GM19239 (cell line): Measurements from ENCODE around the gene AMOTL1.
A peak's percentile ranks its signal among the peaks of the same experiment; 100 is the strongest.

ENCODE experiments used
- DNase-seq: peaks from one replicate; pipeline ENCODE4 v3.0.0; 2011; ENCODE audit warnings: low spot score; ENCODE audit not compliant: insufficient read length
- FAIRE-seq: peaks from 2 replicates; lab custom pipeline; 2011; peaks lifted over from hg19 to GRCh38; lab: Jason Lieb, UNC

Gene AMOTL1

GRCh38 chr11:94871491-94872185, 103.5 kb downstream of the AMOTL1 start:
- no peak for FAIRE-seq
- DNase-seq, result no peak

- FAIRE-seq, result no peak
- DNase-seq, result no peak
These were observed 105.9 kb downstream of the AMOTL1 start for GRCh38 chr11:94873916-94874540.

GRCh38 chr11:94876222-94876621, 108.1 kb downstream of the AMOTL1 start:
- no peak for DNase-seq
- no peak for FAIRE-seq

- FAIRE-seq, result no peak
- peak; percentile 26 for DNase-seq
These were observed 108.7 kb downstream of the AMOTL1 start for GRCh38 chr11:94876645-94877442.

- DNase-seq (no peak), FAIRE-seq (no peak)
These were observed 109.5 kb downstream of the AMOTL1 start for GRCh38 chr11:94877443-94878200.

- no peak for FAIRE-seq
- no peak for DNase-seq
These were observed 110.8 kb downstream of the AMOTL1 start for GRCh38 chr11:94879006-94879405.

- FAIRE-seq, result no peak
- no peak for DNase-seq
These were observed 112.1 kb downstream of the AMOTL1 start for GRCh38 chr11:94880216-94880615.

- no peak for DNase-seq
- FAIRE-seq, result no peak
These were observed 114.8 kb downstream of the AMOTL1 start for GRCh38 chr11:94882931-94883330.

GRCh38 chr11:94883878-94884277, 115.7 kb downstream of the AMOTL1 start:
- DNase-seq (no peak), FAIRE-seq (no peak)

- DNase-seq, result no peak
- FAIRE-seq, result no peak
These were observed 116.2 kb downstream of the AMOTL1 start for GRCh38 chr11:94884376-94884775.

GRCh38 chr11:94885133-94885532, 117.0 kb downstream of the AMOTL1 start:
- FAIRE-seq (peak; percentile 79), DNase-seq (no peak)

- DNase-seq, result no peak
- no peak for FAIRE-seq
These were observed 117.4 kb downstream of the AMOTL1 start for GRCh38 chr11:94885581-94885980.

GRCh38 chr11:94888204-94888603, 120.0 kb downstream of the AMOTL1 start:
- no peak for FAIRE-seq
- no peak for DNase-seq

- DNase-seq (no peak), FAIRE-seq (no peak)
These were observed 127.3 kb downstream of the AMOTL1 start for GRCh38 chr11:94895451-94895850.

GRCh38 chr11:94895971-94896370, 127.8 kb downstream of the AMOTL1 start:
- no peak for DNase-seq
- FAIRE-seq, result no peak

- DNase-seq (peak; percentile 15), FAIRE-seq (peak; percentile 85)
These were observed 129.2 kb downstream of the AMOTL1 start for GRCh38 chr11:94897330-94897768.

GRCh38 chr11:94907226-94907625, 139.1 kb downstream of the AMOTL1 start:
- no peak for DNase-seq
- FAIRE-seq, result no peak

- DNase-seq, result no peak
- no peak for FAIRE-seq
These were observed 141.2 kb downstream of the AMOTL1 start for GRCh38 chr11:94909371-94909820.

- DNase-seq (no peak), FAIRE-seq (no peak)
These were observed 142.1 kb downstream of the AMOTL1 start for GRCh38 chr11:94910270-94910669.

GRCh38 chr11:94910779-94911178, 142.6 kb downstream of the AMOTL1 start:
- FAIRE-seq (no peak), DNase-seq (no peak)
